ENCODE measurements around the gene PDE9A. TPM values are rescaled to one million over a fixed set of nuclear protein-coding genes. Genes with fewer than 3 reads are reported as not detected.

Gene PDE9A
- total RNA-seq, 2 donors from 2014 or later = 45.9 to 62.4 TPM

GRCh38 chr21:42807938-42808613 is 154.7 kb downstream of the PDE9A start:
- no peak for TF ChIP-seq CTCF (conservative IDR thresholded peaks at IDR 0.05)
- DNase-seq = no peak
- Mint-ChIP-seq H3K27me3 (ENCODE audit: insufficient read depth) (no peaks in the 10 kb centered on the region), H3K36me3 (ENCODE audit: low read depth) (peaks cover 8% of the 10 kb centered on the region), H3K4me1 (peaks cover 74% of the 10 kb centered on the region), H3K27ac (no peak overlapping the region), H3K9me3 (peaks cover 7% of the 10 kb centered on the region), H3K4me3 (no peak overlapping the region)
- Histone ChIP-seq H3K27me3 (ENCODE audit: control insufficient read depth, insufficient read depth, low read length, poor library complexity, severe bottlenecking) (no peaks in the 10 kb centered on the region), H3K9ac (ENCODE audit: extremely low read depth, low read length, poor library complexity, severe bottlenecking) (peak overlapping the region; percentile 99), H3K36me3 (ENCODE audit: control insufficient read depth, insufficient read depth, low read length) (peaks cover 14% of the 10 kb centered on the region), H3K9me3 (ENCODE audit: control insufficient read depth, low read length) (no peaks in the 10 kb centered on the region), H3K27ac (ENCODE audit: low read depth, low read length) (no peak overlapping the region), H3K4me3 (ENCODE audit: low read length) (peak overlapping the region; percentile 74), H3K4me1 (ENCODE audit: control insufficient read depth, insufficient read depth, low read length) (peaks cover 12% of the 10 kb centered on the region)
- 73 to 76% methylated on average over 8 to 13 of the region's 13 CpGs for WGBS, 2 experiments (ENCODE audit: insufficient coverage in 1 of 2, insufficient read length in 1 of 2)

- 84 to 85% methylated on average over 6 to 7 of the region's 7 CpGs for WGBS, 2 experiments (ENCODE audit: insufficient coverage in 1 of 2, insufficient read length in 1 of 2)
- DNase-seq = no peak
- Histone ChIP-seq H3K27ac (ENCODE audit: low read depth, low read length) (no peak overlapping the region), H3K4me3 (ENCODE audit: low read length) (peak overlapping the region; percentile 48), H3K4me1 (ENCODE audit: control insufficient read depth, insufficient read depth, low read length) (peaks cover 12% of the 10 kb centered on the region), H3K36me3 (ENCODE audit: control insufficient read depth, insufficient read depth, low read length) (peaks cover 15% of the 10 kb centered on the region), H3K27me3 (ENCODE audit: control insufficient read depth, insufficient read depth, low read length, poor library complexity, severe bottlenecking) (no peaks in the 10 kb centered on the region), H3K9ac (ENCODE audit: extremely low read depth, low read length, poor library complexity, severe bottlenecking) (no peak overlapping the region), H3K9me3 (ENCODE audit: control insufficient read depth, low read length) (peaks cover 11% of the 10 kb centered on the region)
- Mint-ChIP-seq H3K4me1 (peaks cover 77% of the 10 kb centered on the region), H3K27me3 (ENCODE audit: insufficient read depth) (no peaks in the 10 kb centered on the region), H3K4me3 (no peak overlapping the region), H3K9me3 (peaks cover 18% of the 10 kb centered on the region), H3K27ac (peak overlapping the region; percentile 71), H3K36me3 (ENCODE audit: low read depth) (peaks cover 15% of the 10 kb centered on the region)
- TF ChIP-seq CTCF (conservative IDR thresholded peaks at IDR 0.05) = no peak
Observed at GRCh38 chr21:42809171-42809570, 155.8 kb downstream of the PDE9A start.

GRCh38 chr21:42809577-42810475 is 156.4 kb downstream of the PDE9A start:
- Mint-ChIP-seq H3K27ac (peak overlapping the region; percentile 71), H3K4me1 (peaks cover 72% of the 10 kb centered on the region), H3K9me3 (peaks cover 21% of the 10 kb centered on the region), H3K4me3 (no peak overlapping the region), H3K36me3 (ENCODE audit: low read depth) (peaks cover 18% of the 10 kb centered on the region), H3K27me3 (ENCODE audit: insufficient read depth) (no peaks in the 10 kb centered on the region)
- 76 to 78% methylated on average over 7 to 18 of the region's 18 CpGs for WGBS, 2 experiments (ENCODE audit: insufficient coverage in 1 of 2, insufficient read length in 1 of 2)
- no peak overlapping the region for H3K4me3 ChIP-seq (ENCODE audit: low read length)
- DNase-seq = no peak
- H3K9me3 ChIP-seq (ENCODE audit: control insufficient read depth, low read length) = peaks cover 17% of the 10 kb centered on the region
- no peak overlapping the region for H3K9ac ChIP-seq (ENCODE audit: extremely low read depth, low read length, poor library complexity, severe bottlenecking)
- peaks cover 16% of the 10 kb centered on the region for H3K36me3 ChIP-seq (ENCODE audit: control insufficient read depth, insufficient read depth, low read length)
- no peaks in the 10 kb centered on the region for H3K27me3 ChIP-seq (ENCODE audit: control insufficient read depth, insufficient read depth, low read length, poor library complexity, severe bottlenecking)
- H3K4me1 ChIP-seq (ENCODE audit: control insufficient read depth, insufficient read depth, low read length) = peaks cover 12% of the 10 kb centered on the region
- H3K27ac ChIP-seq (ENCODE audit: low read depth, low read length) = no peak overlapping the region
- TF ChIP-seq CTCF (conservative IDR thresholded peaks at IDR 0.05) = no peak
